ENCODE measurements around the gene LHX2.

LHX2 gene

GRCh38 chr9:123998970-123999621 is 12.5 kb upstream of the LHX2 start:
- no peak overlapping the region for H3K9ac ChIP-seq (ENCODE audit: low read depth in 1 of 2, low read length in 2 of 2)
- H3K27me3 ChIP-seq (ENCODE audit: control insufficient read depth in 1 of 2, insufficient read depth in 2 of 2, low read length in 2 of 2): peaks cover 85 to 88% of the 10 kb centered on the region in 2 donors
- H3K4me1 ChIP-seq (ENCODE audit: control insufficient read depth in 1 of 2, insufficient read depth in 2 of 2, low read length in 2 of 2): peaks cover 7 to 16% of the 10 kb centered on the region in 2 donors
- peak overlapping the region in 1 of 2 donors; percentile 65 for H3K4me3 ChIP-seq (ENCODE audit: low read depth in 1 of 2, low read length in 2 of 2)
- no peaks in the 10 kb centered on the region for H3K36me3 ChIP-seq (ENCODE audit: control insufficient read depth in 1 of 2, insufficient read depth in 2 of 2, low read length in 2 of 2)
- no peaks in the 10 kb centered on the region for H3K9me3 ChIP-seq (ENCODE audit: control insufficient read depth in 1 of 2, low read length in 2 of 2)
- no peak overlapping the region for H3K27ac ChIP-seq (ENCODE audit: low read depth, low read length)

- no peak overlapping the region for H3K4me3 ChIP-seq (ENCODE audit: low read depth in 1 of 2, low read length in 2 of 2)
- H3K27me3 ChIP-seq (ENCODE audit: control insufficient read depth in 1 of 2, insufficient read depth in 2 of 2, low read length in 2 of 2): peaks cover 84 to 88% of the 10 kb centered on the region in 2 donors
- peaks cover 7 to 16% of the 10 kb centered on the region in 2 donors for H3K4me1 ChIP-seq (ENCODE audit: control insufficient read depth in 1 of 2, insufficient read depth in 2 of 2, low read length in 2 of 2)
These were observed 11.9 kb upstream of the LHX2 start for GRCh38 chr9:123999661-124000060.

GRCh38 chr9:124000161-124000783 is 11.3 kb upstream of the LHX2 start:
- H3K9ac ChIP-seq (ENCODE audit: low read depth in 1 of 2, low read length in 2 of 2): no peak overlapping the region
- peaks cover 88 to 92% of the 10 kb centered on the region in 2 donors for H3K27me3 ChIP-seq (ENCODE audit: control insufficient read depth in 1 of 2, insufficient read depth in 2 of 2, low read length in 2 of 2)
- no peaks in the 10 kb centered on the region for H3K9me3 ChIP-seq (ENCODE audit: control insufficient read depth in 1 of 2, low read length in 2 of 2)
- no peak overlapping the region for H3K4me3 ChIP-seq (ENCODE audit: low read depth in 1 of 2, low read length in 2 of 2)
- peaks cover 7 to 16% of the 10 kb centered on the region in 2 donors for H3K4me1 ChIP-seq (ENCODE audit: control insufficient read depth in 1 of 2, insufficient read depth in 2 of 2, low read length in 2 of 2)
- no peak overlapping the region for H3K27ac ChIP-seq (ENCODE audit: low read depth, low read length)
- H3K36me3 ChIP-seq (ENCODE audit: control insufficient read depth in 1 of 2, insufficient read depth in 2 of 2, low read length in 2 of 2): no peaks in the 10 kb centered on the region

More at GRCh38 chr9:123999661-124000060, 11.9 kb upstream of the LHX2 start:
- H3K27ac ChIP-seq (ENCODE audit: low read depth, low read length): no peak overlapping the region
- no peak overlapping the region for H3K9ac ChIP-seq (ENCODE audit: low read depth in 1 of 2, low read length in 2 of 2)
- H3K9me3 ChIP-seq (ENCODE audit: control insufficient read depth in 1 of 2, low read length in 2 of 2): no peaks in the 10 kb centered on the region
- no peaks in the 10 kb centered on the region for H3K36me3 ChIP-seq (ENCODE audit: control insufficient read depth in 1 of 2, insufficient read depth in 2 of 2, low read length in 2 of 2)

- H3K4me3 ChIP-seq (ENCODE audit: low read depth in 1 of 2, low read length in 2 of 2): no peak overlapping the region
- no peak overlapping the region for H3K27ac ChIP-seq (ENCODE audit: low read depth, low read length)
- H3K4me1 ChIP-seq (ENCODE audit: control insufficient read depth in 1 of 2, insufficient read depth in 2 of 2, low read length in 2 of 2): peaks cover 7 to 16% of the 10 kb centered on the region in 2 donors
- no peaks in the 10 kb centered on the region for H3K9me3 ChIP-seq (ENCODE audit: control insufficient read depth in 1 of 2, low read length in 2 of 2)
- H3K36me3 ChIP-seq (ENCODE audit: control insufficient read depth in 1 of 2, insufficient read depth in 2 of 2, low read length in 2 of 2): no peaks in the 10 kb centered on the region
- peaks cover 88 to 92% of the 10 kb centered on the region in 2 donors for H3K27me3 ChIP-seq (ENCODE audit: control insufficient read depth in 1 of 2, insufficient read depth in 2 of 2, low read length in 2 of 2)
- H3K9ac ChIP-seq (ENCODE audit: low read depth in 1 of 2, low read length in 2 of 2): no peak overlapping the region
These were observed 10.6 kb upstream of the LHX2 start for GRCh38 chr9:124000784-124001457.

- no peak overlapping the region for H3K4me3 ChIP-seq (ENCODE audit: low read depth in 1 of 2, low read length in 2 of 2)
- no peak overlapping the region for H3K9ac ChIP-seq (ENCODE audit: low read depth in 1 of 2, low read length in 2 of 2)
- H3K36me3 ChIP-seq (ENCODE audit: control insufficient read depth in 1 of 2, insufficient read depth in 2 of 2, low read length in 2 of 2): no peaks in the 10 kb centered on the region
- peaks cover 88 to 92% of the 10 kb centered on the region in 2 donors for H3K27me3 ChIP-seq (ENCODE audit: control insufficient read depth in 1 of 2, insufficient read depth in 2 of 2, low read length in 2 of 2)
- no peak overlapping the region for H3K27ac ChIP-seq (ENCODE audit: low read depth, low read length)
- H3K9me3 ChIP-seq (ENCODE audit: control insufficient read depth in 1 of 2, low read length in 2 of 2): no peaks in the 10 kb centered on the region
- peaks cover 7 to 16% of the 10 kb centered on the region in 2 donors for H3K4me1 ChIP-seq (ENCODE audit: control insufficient read depth in 1 of 2, insufficient read depth in 2 of 2, low read length in 2 of 2)
These were observed 10.1 kb upstream of the LHX2 start for GRCh38 chr9:124001458-124001799.

- H3K36me3 ChIP-seq (ENCODE audit: control insufficient read depth in 1 of 2, insufficient read depth in 2 of 2, low read length in 2 of 2): no peaks in the 10 kb centered on the region
- H3K27me3 ChIP-seq (ENCODE audit: control insufficient read depth in 1 of 2, insufficient read depth in 2 of 2, low read length in 2 of 2): peaks cover 88 to 92% of the 10 kb centered on the region in 2 donors
- no peak overlapping the region for H3K27ac ChIP-seq (ENCODE audit: low read depth, low read length)
- H3K4me1 ChIP-seq (ENCODE audit: control insufficient read depth in 1 of 2, insufficient read depth in 2 of 2, low read length in 2 of 2): peaks cover 7 to 19% of the 10 kb centered on the region in 2 donors
- no peaks in the 10 kb centered on the region for H3K9me3 ChIP-seq (ENCODE audit: control insufficient read depth in 1 of 2, low read length in 2 of 2)
- no peak overlapping the region for H3K9ac ChIP-seq (ENCODE audit: low read depth in 1 of 2, low read length in 2 of 2)
- no peak overlapping the region for H3K4me3 ChIP-seq (ENCODE audit: low read depth in 1 of 2, low read length in 2 of 2)
These were observed 9.6 kb upstream of the LHX2 start for GRCh38 chr9:124001866-124002525.

- H3K27me3 ChIP-seq (ENCODE audit: control insufficient read depth in 1 of 2, insufficient read depth in 2 of 2, low read length in 2 of 2): peaks cover 88 to 92% of the 10 kb centered on the region in 2 donors
- no peak overlapping the region for H3K9ac ChIP-seq (ENCODE audit: low read depth in 1 of 2, low read length in 2 of 2)
- H3K9me3 ChIP-seq (ENCODE audit: control insufficient read depth in 1 of 2, low read length in 2 of 2): no peaks in the 10 kb centered on the region
- peaks cover 9 to 10% of the 10 kb centered on the region in 2 donors for H3K4me1 ChIP-seq (ENCODE audit: control insufficient read depth in 1 of 2, insufficient read depth in 2 of 2, low read length in 2 of 2)
- H3K36me3 ChIP-seq (ENCODE audit: control insufficient read depth in 1 of 2, insufficient read depth in 2 of 2, low read length in 2 of 2): no peaks in the 10 kb centered on the region
- H3K27ac ChIP-seq (ENCODE audit: low read depth, low read length): no peak overlapping the region
- H3K4me3 ChIP-seq (ENCODE audit: low read depth in 1 of 2, low read length in 2 of 2): no peak overlapping the region
These were observed 7.8 kb upstream of the LHX2 start for GRCh38 chr9:124003636-124004349.

GRCh38 chr9:124004593-124004992 is 7.0 kb upstream of the LHX2 start:
- no peaks in the 10 kb centered on the region for H3K36me3 ChIP-seq (ENCODE audit: control insufficient read depth in 1 of 2, insufficient read depth in 2 of 2, low read length in 2 of 2)
- no peaks in the 10 kb centered on the region for H3K9me3 ChIP-seq (ENCODE audit: control insufficient read depth in 1 of 2, low read length in 2 of 2)
- peaks cover 92 to 95% of the 10 kb centered on the region in 2 donors for H3K27me3 ChIP-seq (ENCODE audit: control insufficient read depth in 1 of 2, insufficient read depth in 2 of 2, low read length in 2 of 2)
- no peak overlapping the region for H3K27ac ChIP-seq (ENCODE audit: low read depth, low read length)
- H3K9ac ChIP-seq (ENCODE audit: low read depth in 1 of 2, low read length in 2 of 2): no peak overlapping the region
- H3K4me3 ChIP-seq (ENCODE audit: low read depth in 1 of 2, low read length in 2 of 2): no peak overlapping the region
- H3K4me1 ChIP-seq (ENCODE audit: control insufficient read depth in 1 of 2, insufficient read depth in 2 of 2, low read length in 2 of 2): peaks cover 7 to 8% of the 10 kb centered on the region in 2 donors

GRCh38 chr9:124005029-124005771 is 6.4 kb upstream of the LHX2 start:
- Histone ChIP-seq H3K9me3 (ENCODE audit: control insufficient read depth in 1 of 2, low read length in 2 of 2) (no peaks in the 10 kb centered on the region), H3K27me3 (ENCODE audit: control insufficient read depth in 1 of 2, insufficient read depth in 2 of 2, low read length in 2 of 2) (peaks cover 96 to 100% of the 10 kb centered on the region in 2 donors), H3K4me3 (ENCODE audit: low read depth in 1 of 2, low read length in 2 of 2) (no peak overlapping the region), H3K27ac (ENCODE audit: low read depth, low read length) (no peak overlapping the region), H3K4me1 (ENCODE audit: control insufficient read depth in 1 of 2, insufficient read depth in 2 of 2, low read length in 2 of 2) (peaks cover 7 to 8% of the 10 kb centered on the region in 2 donors), H3K36me3 (ENCODE audit: control insufficient read depth in 1 of 2, insufficient read depth in 2 of 2, low read length in 2 of 2) (no peaks in the 10 kb centered on the region), H3K9ac (ENCODE audit: low read depth in 1 of 2, low read length in 2 of 2) (no peak overlapping the region)

Measured in duodenal mucosa (tissue), 2 donors.